Heart left ventricle (tissue), 16 donors: ENCODE data around the gene NGFR. TPM values are rescaled to one million over a fixed set of nuclear protein-coding genes. Genes with fewer than 3 reads are reported as not detected.

ENCODE experiments used
- ATAC-seq, 4 donors: fragments of 200-7000 bp; cut with Tn5 transposase; one replicate each; pipeline ENCODE4 v1.9.1; 2020 to 2022; ENCODE audit warnings: moderate library complexity in 4 of 4, mild to moderate bottlenecking in 3 of 4, moderate number of reproducible peaks in 1 of 4
- DNase-seq, 5 donors: peaks; one replicate each; pipeline ENCODE4 v3.0.0-alpha.2; 2020
- H3K27ac ChIP-seq, 12 donors: fragments of 200-600 bp; sonication (generic) in 4 of 12; one replicate each; pipeline versions ENCODE4 v1.5.0 to v1.8.0; 2016 to 2022; ENCODE audit warnings: mild to moderate bottlenecking in 2 of 12
- H3K27me3 ChIP-seq, 9 donors: fragments of 200-600 bp; sonication (generic) in 2 of 9; one replicate each; pipeline versions ENCODE4 v1.5.1 to v1.8.0; 2016 to 2022; ENCODE audit warnings: mild to moderate bottlenecking in 3 of 9
- H3K36me3 ChIP-seq, 9 donors: fragments of 200-600 bp; sonication (generic) in 2 of 9; one replicate each; pipeline versions ENCODE4 v1.5.0 to v1.8.0; 2018 to 2022; ENCODE audit warnings: mild to moderate bottlenecking in 2 of 9
- H3K4me1 ChIP-seq, 12 donors: fragments of 200-600 bp; sonication (generic) in 4 of 12; one replicate each; pipeline versions ENCODE4 v1.5.0 to v1.8.0; 2016 to 2022; ENCODE audit warnings: mild to moderate bottlenecking in 3 of 12
- H3K4me3 ChIP-seq, 12 donors: fragments of 200-600 bp; sonication (generic) in 4 of 12; one replicate each; pipeline versions ENCODE4 v1.5.0 to v1.8.0; 2017 to 2022; ENCODE audit warnings: mild to moderate bottlenecking in 9 of 12, moderate library complexity in 4 of 12
- H3K9me3 ChIP-seq, 12 donors: fragments of 200-600 bp; sonication (generic) in 4 of 12; one replicate each; pipeline versions ENCODE4 v1.5.0 to v1.8.0; 2016 to 2022; ENCODE audit warnings: mild to moderate bottlenecking in 1 of 12
- CTCF ChIP-seq, 12 donors: fragments of 200-600 bp; sonication (generic) in 4 of 12; IDR thresholded peaks; one replicate each; pipeline versions ENCODE4 v1.5.0 to v1.8.0; 2018 to 2022; ENCODE audit warnings: antibody characterized with exemption in 12 of 12, mild to moderate bottlenecking in 5 of 12
- POLR2A ChIP-seq, 2 donors: fragments of 450-650 bp; IDR thresholded peaks; one replicate each; pipeline ENCODE4 v1.6.1; 2017; ENCODE audit warnings: antibody characterized with exemption in 2 of 2, mild to moderate bottlenecking in 2 of 2, moderate library complexity in 2 of 2
- WGBS, 4 donors: extraction: QIAGEN DNeasy Blood & Tissue Kit in 2 of 4; methylation state at CpG; one replicate each; pipeline versions ENCODE4 v1.1.5 to v1.1.7; 2013 to 2018; 5-methylcytosine and 5-hydroxymethylcytosine counted together
- intact Hi-C, 10 donors: fragments of 100-400 bp; cut with DNase I; formaldehyde crosslinking; loops; one replicate each; pipeline versions ENCODE4 v1.11.1 to v1.14.2; 2022
- polyA plus RNA-seq, 2 donors: library from polyadenylated mRNA; stranded (reverse); fragments of 200-250 nt; gene quantifications; one replicate each; pipeline ENCODE4 v1.2.3, GENCODE V29; 2013
- total RNA-seq, 9 donors: library from RNA; depleted of rRNA in 2 of 9; stranded (reverse); fragments of >200 nt in 2 of 9; fragmentation: NEBNext Ultra II Directional in 3 of 9; extraction: Animal tissue kit (Norgen Biotek cat#: 25700) in 3 of 9; gene quantifications; one replicate each; pipeline versions ENCODE4 v1.1.0 to v1.2.4, GENCODE V29; 2016 to 2023
- donor health status: ischemic (EF 13 %, LVEDD 7.1; RV severe dilation, severe dysfunction).
- donor health status: healthy with polysubstance abuse.
- donor health status: DM: no; HTN: yes; CAD: no.
- donor health status: DM: no; HTN: no; CAD: no.
- donor health status: ischemic (EF 25% LVEDD 6.9; RV normal size, moderate dysfunction).
- donor health status: ischemic (EF 25% LVEDD 5.7; RV mildly dilated, moderate dysfunction).
- donor health status: healthy.
- donor health status: DM: yes; HTN: yes; CAD: no.
- donor health status: ischemic (EF 35%, LVEDD 5.7; RV mildly dilated, moderate dysfunction).
- donor health status: nonischemic (EF 11% LVEDD 7.7; RV severe dilation, severe dysfunction).
- donor health status: DM: yes; HTN: yes; CAD: no.
- donor health status: PGD.
- donor health status: ischemic (EF 29% LVEDD 5.4; RV normal size, mild dysfunction).
- donor health status: nonischemic (EF 23%, LVEDD 6.1; RV moderate dilation, normal function).

Gene NGFR
- total and polyA plus RNA-seq, 11 donors = 2.3 to 16.8 (median 6.2) TPM

- intact Hi-C loops = no loop called here
- Histone ChIP-seq H3K27me3 (peaks cover 0 to 44% (median 0%) of the 10 kb centered on the region in 9 donors), H3K4me1 (peaks cover 0 to 38% (median 4%) of the 10 kb centered on the region in 12 donors), H3K4me3 (no peak overlapping the region), H3K36me3 (no peaks in the 10 kb centered on the region), H3K9me3 (no peaks in the 10 kb centered on the region), H3K27ac (no peak overlapping the region)
- DNase-seq (no peak), ATAC-seq (no peak)
- 87 to 89% (median 88%) methylated on average over 16 to 17 of the region's 17 CpGs for WGBS, 4 donors
- TF ChIP-seq POLR2A (IDR thresholded peaks at IDR 0.05) = no peak
- TF ChIP-seq CTCF (IDR thresholded peaks at IDR 0.05) = no peak
Observed at GRCh38 chr17:49524473-49525359, 29.6 kb downstream of the NGFR start.

- H3K36me3 ChIP-seq = no peaks in the 10 kb centered on the region
- DNase-seq (peak in 3 of 5 donors; percentile 43 to 76 (median 56)), ATAC-seq (peak in 3 of 4 donors; percentile 59 to 79 (median 73))
- H3K27ac ChIP-seq = peak overlapping the region in 3 of 12 donors; percentile 4 to 29 (median 5)
- WGBS, 4 donors = 77 to 81% (median 80%) methylated on average over 23 to 24 of the region's 24 CpGs
- H3K9me3 ChIP-seq = no peaks in the 10 kb centered on the region
- intact Hi-C loops = no loop called here
- H3K4me3 ChIP-seq = no peak overlapping the region
- no peak for TF ChIP-seq POLR2A (IDR thresholded peaks at IDR 0.05)
- no peak for TF ChIP-seq CTCF (IDR thresholded peaks at IDR 0.05)
- H3K27me3 ChIP-seq = peaks cover 0 to 46% (median 0%) of the 10 kb centered on the region in 9 donors
- peaks cover 0 to 28% (median 0%) of the 10 kb centered on the region in 12 donors for H3K4me1 ChIP-seq
Observed at GRCh38 chr17:49525831-49526741, 31.0 kb downstream of the NGFR start.

- H3K27me3 ChIP-seq = peaks cover 0 to 47% (median 0%) of the 10 kb centered on the region in 9 donors
- no peak for DNase-seq
Observed at GRCh38 chr17:49527927-49528651, 33.0 kb downstream of the NGFR start.

More at GRCh38 chr17:49527927-49528651, 33.0 kb downstream of the NGFR start:
- H3K4me3 ChIP-seq = no peak overlapping the region
- H3K27ac ChIP-seq = no peak overlapping the region
- no peaks in the 10 kb centered on the region for H3K36me3 ChIP-seq
- H3K4me1 ChIP-seq = peaks cover 0 to 10% (median 0%) of the 10 kb centered on the region in 12 donors
- no peaks in the 10 kb centered on the region for H3K9me3 ChIP-seq
- no peak for TF ChIP-seq POLR2A (IDR thresholded peaks at IDR 0.05)
- no peak for TF ChIP-seq CTCF (IDR thresholded peaks at IDR 0.05)
- ATAC-seq = no peak
- WGBS, 4 donors = 71 to 82% (median 73%) methylated on average over 11 of the region's 11 CpGs
- intact Hi-C loops = no loop called here
